Measurements from ENCODE around the gene ISLR2.
A peak's percentile ranks its signal among the peaks of the same experiment; 100 is the strongest.
"Not testable (repeated sequence)": the region's sequence is repeated elsewhere in the genome, so short reads cannot be mapped to it uniquely, and the experiment has no call there.

ISLR2 gene, protein sequence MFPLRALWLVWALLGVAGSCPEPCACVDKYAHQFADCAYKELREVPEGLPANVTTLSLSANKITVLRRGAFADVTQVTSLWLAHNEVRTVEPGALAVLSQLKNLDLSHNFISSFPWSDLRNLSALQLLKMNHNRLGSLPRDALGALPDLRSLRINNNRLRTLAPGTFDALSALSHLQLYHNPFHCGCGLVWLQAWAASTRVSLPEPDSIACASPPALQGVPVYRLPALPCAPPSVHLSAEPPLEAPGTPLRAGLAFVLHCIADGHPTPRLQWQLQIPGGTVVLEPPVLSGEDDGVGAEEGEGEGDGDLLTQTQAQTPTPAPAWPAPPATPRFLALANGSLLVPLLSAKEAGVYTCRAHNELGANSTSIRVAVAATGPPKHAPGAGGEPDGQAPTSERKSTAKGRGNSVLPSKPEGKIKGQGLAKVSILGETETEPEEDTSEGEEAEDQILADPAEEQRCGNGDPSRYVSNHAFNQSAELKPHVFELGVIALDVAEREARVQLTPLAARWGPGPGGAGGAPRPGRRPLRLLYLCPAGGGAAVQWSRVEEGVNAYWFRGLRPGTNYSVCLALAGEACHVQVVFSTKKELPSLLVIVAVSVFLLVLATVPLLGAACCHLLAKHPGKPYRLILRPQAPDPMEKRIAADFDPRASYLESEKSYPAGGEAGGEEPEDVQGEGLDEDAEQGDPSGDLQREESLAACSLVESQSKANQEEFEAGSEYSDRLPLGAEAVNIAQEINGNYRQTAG

DNA sequence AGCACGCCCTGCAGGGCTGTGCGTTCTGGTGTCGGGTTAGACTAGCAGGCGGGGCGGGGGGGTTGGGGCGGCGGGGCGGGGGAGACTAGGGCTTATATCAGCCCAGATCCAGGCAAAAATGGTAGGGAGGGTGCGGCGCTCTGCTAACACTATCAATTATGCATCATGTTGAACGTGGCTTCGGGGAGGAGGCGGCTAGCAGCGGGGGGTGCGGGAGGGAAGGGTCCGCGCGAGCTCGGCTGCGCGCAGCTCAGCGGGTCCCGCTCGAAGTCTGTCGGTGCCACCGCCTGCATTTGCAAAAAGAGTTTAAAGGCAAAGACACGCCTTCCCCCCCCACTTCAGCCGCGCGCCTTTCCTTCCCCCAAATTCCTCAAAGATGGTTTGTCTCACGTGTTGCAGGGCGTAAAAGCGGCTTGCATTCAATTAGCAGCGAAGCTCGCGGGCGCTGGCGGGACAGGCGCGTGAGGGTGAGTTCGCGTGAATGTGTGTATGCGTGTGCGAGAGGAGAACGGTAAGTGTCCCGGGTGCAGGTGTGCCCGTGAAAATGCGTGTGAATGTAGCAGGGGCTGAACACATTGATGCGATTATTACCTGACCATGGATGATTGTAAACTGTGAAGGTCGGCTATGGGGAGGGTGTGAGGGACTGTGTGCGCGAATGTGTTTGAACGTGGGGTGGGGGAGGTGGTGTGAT lies at the start of gene ISLR2:
TSS of gene ISLR2 (plus strand) at position 432 of the 694 bp plus-strand sequence. CDS start 2,169 bp downstream, outside the sequence.
- Histone ChIP-seq H3K27ac (no peak within 1 kb of the TSS), H3K4me3 (ENCODE audit: low read depth, low read length) (no peak within 1 kb of the TSS), H3K4me2 (ENCODE audit: low read length) (no peak within 1 kb of the TSS), H3K4me1 (no peaks in the 10 kb centered on the region), H3K79me2 (no peaks in the 10 kb centered on the region), H3K36me3 (ENCODE audit: control insufficient read depth, insufficient read depth, low read length) (no peaks in the 10 kb centered on the region), H3K9me3 (ENCODE audit: control insufficient read depth, low read length) (no peaks in the 10 kb centered on the region), H3K9ac (no peak within 1 kb of the TSS), H2AFZ (no peak within 1 kb of the TSS), H3K27me3 (ENCODE audit: control insufficient read depth, insufficient read depth, low read length) (peaks cover 6% of the 10 kb centered on the region)
- TF ChIP-seq, protein P1, sequence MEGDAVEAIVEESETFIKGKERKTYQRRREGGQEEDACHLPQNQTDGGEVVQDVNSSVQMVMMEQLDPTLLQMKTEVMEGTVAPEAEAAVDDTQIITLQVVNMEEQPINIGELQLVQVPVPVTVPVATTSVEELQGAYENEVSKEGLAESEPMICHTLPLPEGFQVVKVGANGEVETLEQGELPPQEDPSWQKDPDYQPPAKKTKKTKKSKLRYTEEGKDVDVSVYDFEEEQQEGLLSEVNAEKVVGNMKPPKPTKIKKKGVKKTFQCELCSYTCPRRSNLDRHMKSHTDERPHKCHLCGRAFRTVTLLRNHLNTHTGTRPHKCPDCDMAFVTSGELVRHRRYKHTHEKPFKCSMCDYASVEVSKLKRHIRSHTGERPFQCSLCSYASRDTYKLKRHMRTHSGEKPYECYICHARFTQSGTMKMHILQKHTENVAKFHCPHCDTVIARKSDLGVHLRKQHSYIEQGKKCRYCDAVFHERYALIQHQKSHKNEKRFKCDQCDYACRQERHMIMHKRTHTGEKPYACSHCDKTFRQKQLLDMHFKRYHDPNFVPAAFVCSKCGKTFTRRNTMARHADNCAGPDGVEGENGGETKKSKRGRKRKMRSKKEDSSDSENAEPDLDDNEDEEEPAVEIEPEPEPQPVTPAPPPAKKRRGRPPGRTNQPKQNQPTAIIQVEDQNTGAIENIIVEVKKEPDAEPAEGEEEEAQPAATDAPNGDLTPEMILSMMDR (IDR thresholded peaks at IDR 0.05): no peak

DNA sequence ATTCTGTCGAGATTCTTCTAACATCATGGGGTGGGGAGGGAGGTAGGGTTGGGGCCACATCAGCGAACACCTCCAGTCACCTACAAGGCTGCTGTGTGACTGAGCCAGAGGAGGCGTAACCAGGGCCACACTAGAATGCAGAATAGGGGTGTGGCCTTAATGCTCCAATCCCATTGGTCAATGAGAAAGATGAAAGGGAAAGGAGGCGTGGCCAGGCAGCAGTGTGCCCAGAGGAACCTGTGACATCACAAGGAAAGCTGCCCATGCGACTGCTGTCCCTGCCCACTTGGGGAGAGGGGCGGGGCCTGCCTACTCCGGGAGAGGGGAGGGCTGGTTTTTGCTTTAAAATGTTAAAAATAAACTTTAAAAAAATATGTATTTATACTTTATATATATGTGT lies 47.9 kb upstream of the ISLR2 start, which contains the start of gene GOLGA6A:
TSS of gene GOLGA6A (minus strand) at position 101 of the 400 bp plus-strand sequence. CDS start at position 60, 41 bp downstream.
- H3K27ac ChIP-seq; H3K27me3 ChIP-seq (ENCODE audit: control insufficient read depth, insufficient read depth, low read length); H3K79me2 ChIP-seq; H2AFZ ChIP-seq; H3K4me3 ChIP-seq (ENCODE audit: low read depth, low read length); H3K4me2 ChIP-seq (ENCODE audit: low read length); H3K9me3 ChIP-seq (ENCODE audit: control insufficient read depth, low read length); H3K9ac ChIP-seq; H3K4me1 ChIP-seq; H3K36me3 ChIP-seq (ENCODE audit: control insufficient read depth, insufficient read depth, low read length): not testable (repeated sequence)

DNA sequence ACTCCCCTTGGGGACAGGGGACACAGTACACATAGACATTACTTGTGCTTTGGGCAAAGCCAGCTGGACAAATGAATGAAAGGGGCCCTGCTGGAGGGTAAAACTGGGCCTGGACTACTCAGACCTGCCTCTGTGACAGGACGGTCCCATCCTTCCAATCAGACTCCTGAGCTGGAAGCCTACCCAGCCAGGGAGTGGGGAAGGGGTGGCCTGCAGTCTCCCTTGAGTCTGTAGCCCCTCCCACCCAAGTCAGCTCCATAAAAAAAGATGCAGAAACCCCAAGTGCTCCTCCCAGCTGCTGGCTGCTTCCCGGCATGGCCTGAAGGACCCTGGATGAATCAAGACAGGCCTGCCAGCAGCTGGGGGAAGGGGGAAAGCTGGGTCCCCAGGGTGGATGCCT lies 35.8 kb upstream of the ISLR2 start:
- not testable (repeated sequence) for H3K27ac ChIP-seq; H3K9me3 ChIP-seq (ENCODE audit: control insufficient read depth, low read length); H3K4me1 ChIP-seq

DNA sequence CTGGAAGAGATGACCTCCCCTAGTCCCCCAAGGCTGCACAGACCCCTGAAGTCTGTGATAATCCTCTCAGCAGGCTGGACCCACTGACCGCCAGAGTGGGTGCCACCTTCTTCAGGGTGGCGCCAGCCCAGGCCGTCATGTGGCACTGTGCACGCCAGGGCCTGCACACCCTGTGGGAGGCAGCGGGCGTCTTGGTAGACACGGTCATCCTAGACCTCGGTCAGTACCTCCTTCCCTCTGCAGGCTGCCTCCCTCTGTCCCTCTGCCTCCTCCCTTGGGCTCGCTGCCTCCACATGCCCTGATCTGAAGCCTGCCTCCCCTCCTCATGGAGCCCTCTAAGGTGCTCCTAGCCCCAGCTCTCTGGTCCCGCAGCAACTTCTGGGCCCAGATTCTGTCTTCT lies 34.8 kb upstream of the ISLR2 start:
- not testable (repeated sequence) for H3K4me3 ChIP-seq (ENCODE audit: low read depth, low read length); H3K36me3 ChIP-seq (ENCODE audit: control insufficient read depth, insufficient read depth, low read length); H3K4me2 ChIP-seq (ENCODE audit: low read length); H3K27me3 ChIP-seq (ENCODE audit: control insufficient read depth, insufficient read depth, low read length); H3K27ac ChIP-seq; H2AFZ ChIP-seq; H3K79me2 ChIP-seq; H3K4me1 ChIP-seq; H3K9me3 ChIP-seq (ENCODE audit: control insufficient read depth, low read length); H3K9ac ChIP-seq

More for the DNA sequence above, 35.8 kb upstream of the ISLR2 start:
- not testable (repeated sequence) for H2AFZ ChIP-seq; H3K4me2 ChIP-seq (ENCODE audit: low read length); H3K9ac ChIP-seq; H3K79me2 ChIP-seq; H3K27me3 ChIP-seq (ENCODE audit: control insufficient read depth, insufficient read depth, low read length); H3K36me3 ChIP-seq (ENCODE audit: control insufficient read depth, insufficient read depth, low read length); H3K4me3 ChIP-seq (ENCODE audit: low read depth, low read length)

DNA sequence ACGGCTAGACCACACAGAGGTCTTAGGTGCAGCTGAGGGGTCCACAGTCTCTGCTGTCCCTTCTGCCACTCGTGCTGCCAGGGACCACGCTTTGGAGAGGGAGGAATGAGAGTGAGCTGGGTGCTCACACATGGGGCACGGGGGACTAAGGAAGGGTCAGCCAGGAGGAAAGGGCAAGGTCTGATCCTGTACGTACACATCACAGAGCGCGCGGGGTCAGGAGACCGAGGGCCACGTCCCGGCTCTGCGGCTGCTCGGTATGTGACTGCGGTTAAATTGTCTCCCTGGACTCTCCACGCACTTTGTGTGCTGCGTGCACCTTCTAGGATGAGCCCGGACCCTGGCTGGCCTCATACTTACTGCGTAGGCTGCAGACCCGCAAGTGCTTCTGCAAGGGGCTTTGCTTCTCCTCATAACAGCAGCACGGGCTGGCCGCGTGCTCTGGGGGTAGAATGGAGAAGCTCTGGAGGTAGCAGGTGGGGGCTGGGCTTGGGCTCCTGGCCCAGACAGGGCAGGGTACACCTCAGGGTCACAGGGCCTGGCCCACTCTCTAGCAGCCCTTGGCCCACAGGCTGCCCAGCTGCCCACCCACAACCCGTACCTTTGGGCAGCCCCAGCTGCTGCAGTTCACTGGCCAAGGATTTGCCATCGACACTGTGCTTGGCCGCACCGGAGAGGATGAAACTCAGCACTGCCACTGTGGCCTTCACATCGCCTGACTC lies 33.5 kb upstream of the ISLR2 start:
- H3K4me2 ChIP-seq (ENCODE audit: low read length); H3K4me1 ChIP-seq; H3K4me3 ChIP-seq (ENCODE audit: low read depth, low read length); H3K79me2 ChIP-seq; H3K9me3 ChIP-seq (ENCODE audit: control insufficient read depth, low read length); H3K9ac ChIP-seq; H2AFZ ChIP-seq; H3K36me3 ChIP-seq (ENCODE audit: control insufficient read depth, insufficient read depth, low read length); H3K27ac ChIP-seq; H3K27me3 ChIP-seq (ENCODE audit: control insufficient read depth, insufficient read depth, low read length): not testable (repeated sequence)

DNA sequence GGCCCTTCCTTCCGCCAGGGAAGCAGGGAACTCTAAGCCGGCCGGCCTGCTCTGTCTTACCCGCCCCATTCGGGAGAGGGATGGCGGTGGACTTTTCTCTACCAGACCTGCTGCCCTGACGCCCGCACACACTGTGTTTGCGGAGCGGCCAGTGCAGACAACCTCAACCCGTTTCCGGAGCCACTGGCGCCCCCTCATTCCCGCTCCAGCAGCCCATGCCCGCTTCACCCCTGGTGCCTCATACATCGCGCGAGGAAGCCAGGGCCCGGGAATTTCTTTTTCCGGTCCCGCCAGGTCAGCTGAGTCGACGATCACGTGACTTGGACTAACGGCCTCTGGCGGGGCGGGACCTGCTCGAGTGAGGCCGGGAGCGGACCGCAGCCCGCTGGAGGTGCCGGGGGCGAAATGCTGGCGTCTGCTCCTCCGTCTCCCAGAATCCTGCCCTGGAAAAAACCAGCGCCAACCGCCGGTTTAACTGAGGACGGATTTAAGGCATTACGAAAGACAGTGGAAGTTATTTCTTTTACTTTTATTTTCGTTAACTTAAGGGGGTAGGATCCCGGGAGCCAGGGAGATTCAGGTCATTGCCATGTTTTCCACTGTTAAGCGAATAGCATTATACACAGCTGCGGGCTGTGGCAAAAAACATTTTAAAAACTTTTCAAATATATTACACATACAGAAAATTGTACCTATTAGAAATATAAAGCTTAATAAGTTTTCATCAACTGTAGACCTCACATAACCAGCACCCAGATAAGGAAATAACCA lies 30.2 kb upstream of the ISLR2 start:
- peak overlapping the region; percentile 24 for H3K4me3 ChIP-seq (ENCODE audit: low read depth, low read length)
- H3K9ac ChIP-seq: not testable (repeated sequence)

More for the DNA sequence above, 30.2 kb upstream of the ISLR2 start:
- Histone ChIP-seq H3K4me2 (ENCODE audit: low read length) (peak overlapping the region; percentile 54), H2AFZ (peak overlapping the region; percentile 84)
- not testable (repeated sequence) for H3K79me2 ChIP-seq; H3K9me3 ChIP-seq (ENCODE audit: control insufficient read depth, low read length); H3K27me3 ChIP-seq (ENCODE audit: control insufficient read depth, insufficient read depth, low read length); H3K36me3 ChIP-seq (ENCODE audit: control insufficient read depth, insufficient read depth, low read length); H3K27ac ChIP-seq; H3K4me1 ChIP-seq

Measured in parathyroid adenoma (tissue), 2 donors.